GM21515 (cell line): ENCODE data around the gene C11orf16.
"Not testable (repeated sequence)": the region's sequence is repeated elsewhere in the genome, so short reads cannot be mapped to it uniquely, and the experiment has no call there.

Experiments
- ATAC-seq: cut with Tn5 transposase; IDR thresholded peaks from one replicate; pipeline ENCODE4 v1.9.1; 2021; ENCODE audit not compliant: unreplicated experiment

C11orf16 gene

GRCh38 chr11:8937159-8937558, 4.4 kb upstream of the C11orf16 start:
- ATAC-seq = peak; percentile 69

GRCh38 chr11:8935789-8936188, 3.0 kb upstream of the C11orf16 start:
- not testable (repeated sequence) for ATAC-seq

GRCh38 chr11:8934742-8935488, 2.2 kb upstream of the C11orf16 start:
- ATAC-seq = no peak

GRCh38 chr11:8933931-8934330, 1.2 kb upstream of the C11orf16 start:
- no peak for ATAC-seq

GRCh38 chr11:8930456-8931175, 2.1 kb downstream of the C11orf16 start:
- no peak for ATAC-seq

GRCh38 chr11:8928981-8929615, 3.6 kb downstream of the C11orf16 start:
- no peak for ATAC-seq

- no peak for ATAC-seq
Observed at GRCh38 chr11:8928205-8928604, 4.5 kb downstream of the C11orf16 start.

GRCh38 chr11:8927233-8927632, 5.5 kb downstream of the C11orf16 start:
- ATAC-seq = no peak

GRCh38 chr11:8926236-8926635, 6.5 kb downstream of the C11orf16 start:
- ATAC-seq = no peak

- ATAC-seq = no peak
Observed at GRCh38 chr11:8925711-8926110, 7.0 kb downstream of the C11orf16 start.

GRCh38 chr11:8922691-8923090, 10.1 kb downstream of the C11orf16 start:
- ATAC-seq = no peak

GRCh38 chr11:8917157-8917825, 15.5 kb downstream of the C11orf16 start:
- ATAC-seq = no peak

GRCh38 chr11:8914661-8915018, 18.1 kb downstream of the C11orf16 start:
- no peak for ATAC-seq

GRCh38 chr11:8913961-8914660, 18.6 kb downstream of the C11orf16 start:
- ATAC-seq = no peak

- peak; percentile 81 for ATAC-seq
Observed at GRCh38 chr11:8911029-8911823, 21.5 kb downstream of the C11orf16 start, which contains the start of gene AKIP1. TSS of gene AKIP1 (plus strand) at chr11:8911189. CDS start at chr11:8911450, 261 bp downstream.

- ATAC-seq = no peak
Observed at GRCh38 chr11:8910649-8911026, 22.1 kb downstream of the C11orf16 start.

GRCh38 chr11:8908099-8908498, 24.6 kb downstream of the C11orf16 start:
- no peak for ATAC-seq

GRCh38 chr11:8907116-8907515, 25.6 kb downstream of the C11orf16 start:
- no peak for ATAC-seq

GRCh38 chr11:8905528-8906165, 27.1 kb downstream of the C11orf16 start:
- ATAC-seq = no peak
